ENCODE results near the gene ASXL1. TPM values are rescaled to one million over a fixed set of nuclear protein-coding genes. Genes with fewer than 3 reads are reported as not detected.
A peak's percentile ranks its signal among the peaks of the same experiment; 100 is the strongest.

Gene ASXL1
- polyA plus RNA-seq, 1 experiment: 28.9 TPM

- no peak overlapping the region for H3K27ac ChIP-seq (ENCODE audit: low read depth, low read length)
- DNase-seq (ENCODE audit: low read depth, low spot score): no peak
- no peaks in the 10 kb centered on the region; the same call in 1 of the 2 replicates for H3K9me3 ChIP-seq (ENCODE audit: control insufficient read depth, insufficient read depth, low read length)
- ChIA-PET CTCF (interaction anchor here (0.6 to 2.1 kb wide), 10 partner anchors 10 to 299 kb away, joined by 3 to 11 read pairs (median 4); no protein-coding TSS in a partner anchor), POLR2A (no interaction called here)
- TF ChIP-seq CTCF (IDR thresholded peaks at IDR 0.05; ENCODE audit: low read depth, low read length): no peak
- H3K4me3 ChIP-seq (ENCODE audit: low read depth, low read length): peak overlapping the region; percentile 57
- no peaks in the 10 kb centered on the region for H3K27me3 ChIP-seq (ENCODE audit: control insufficient read depth, insufficient read depth, low read length)
Observed at GRCh38 chr20:32457479-32457986, 99.4 kb downstream of the ASXL1 start.

- POLR2A ChIA-PET: interaction anchor here (0.6 kb wide), 1 partner anchor 201 kb away, joined by 8 read pairs; no protein-coding TSS in a partner anchor
- CTCF ChIA-PET: interaction anchor here (0.6 to 1.2 kb wide), 2 partner anchors 9 to 11 kb away, joined by 3 read pairs; no protein-coding TSS in a partner anchor
- TF ChIP-seq CTCF (IDR thresholded peaks at IDR 0.05; ENCODE audit: low read depth, low read length): no peak
Observed at GRCh38 chr20:32458061-32458836, 100.1 kb downstream of the ASXL1 start.

GRCh38 chr20:32458837-32459220 is 100.7 kb downstream of the ASXL1 start:
- CTCF ChIA-PET: no interaction called here
- POLR2A ChIA-PET: no interaction called here
- H3K4me3 ChIP-seq (ENCODE audit: low read depth, low read length): no peak overlapping the region
- no peak overlapping the region for H3K27ac ChIP-seq (ENCODE audit: low read depth, low read length)
- no peaks in the 10 kb centered on the region; the same call in 1 of the 2 replicates for H3K9me3 ChIP-seq (ENCODE audit: control insufficient read depth, insufficient read depth, low read length)
- no peak for TF ChIP-seq CTCF (IDR thresholded peaks at IDR 0.05; ENCODE audit: low read depth, low read length)
- no peak for DNase-seq (ENCODE audit: low read depth, low spot score)
- H3K27me3 ChIP-seq (ENCODE audit: control insufficient read depth, insufficient read depth, low read length): no peaks in the 10 kb centered on the region

More at GRCh38 chr20:32458061-32458836, 100.1 kb downstream of the ASXL1 start:
- H3K27me3 ChIP-seq (ENCODE audit: control insufficient read depth, insufficient read depth, low read length): no peaks in the 10 kb centered on the region
- no peak for DNase-seq (ENCODE audit: low read depth, low spot score)
- no peaks in the 10 kb centered on the region; the same call in 1 of the 2 replicates for H3K9me3 ChIP-seq (ENCODE audit: control insufficient read depth, insufficient read depth, low read length)
- H3K4me3 ChIP-seq (ENCODE audit: low read depth, low read length): peak overlapping the region; percentile 57; the same call in 1 of the 2 replicates
- H3K27ac ChIP-seq (ENCODE audit: low read depth, low read length): no peak overlapping the region

GRCh38 chr20:32460231-32460630 is 102.1 kb downstream of the ASXL1 start:
- POLR2A ChIA-PET: interaction anchor here (2.0 kb wide), 1 partner anchor 15 kb away, joined by 5 read pairs; no protein-coding TSS in a partner anchor

More at GRCh38 chr20:32460231-32460630, 102.1 kb downstream of the ASXL1 start:
- CTCF ChIA-PET: interaction anchor here (0.9 kb wide), 1 partner anchor 192 kb away, joined by 3 read pairs; no protein-coding TSS in a partner anchor
- Histone ChIP-seq H3K27me3 (ENCODE audit: control insufficient read depth, insufficient read depth, low read length) (no peaks in the 10 kb centered on the region), H3K9me3 (ENCODE audit: control insufficient read depth, insufficient read depth, low read length) (no peaks in the 10 kb centered on the region; the same call in 1 of the 2 replicates), H3K4me3 (ENCODE audit: low read depth, low read length) (no peak overlapping the region), H3K27ac (ENCODE audit: low read depth, low read length) (no peak overlapping the region)
- TF ChIP-seq CTCF (IDR thresholded peaks at IDR 0.05; ENCODE audit: low read depth, low read length): no peak
- no peak for DNase-seq (ENCODE audit: low read depth, low spot score)
